Activated CD4-positive, alpha-beta T cell treated with anti-CD3 and anti-CD28 coated beads, Interleukin-2, amount 10 ng/mL, durations not matched to agents 24 days and 14 days (primary cell): ENCODE results near the gene MRPL20. TPM values are rescaled to one million over a fixed set of nuclear protein-coding genes. Genes with fewer than 3 reads are reported as not detected.

Source experiments
- DNase-seq: peaks from one replicate; pipeline ENCODE4 v3.0.0; 2022
- H3K27ac Mint-ChIP-seq: one replicate; pipeline ENCODE4 v1.8.0; 2022; ENCODE audit warnings: mild to moderate bottlenecking, mixed read lengths
- H3K27me3 Mint-ChIP-seq: one replicate; pipeline ENCODE4 v1.8.0; 2022; ENCODE audit warnings: mixed read lengths
- H3K36me3 Mint-ChIP-seq: one replicate; pipeline ENCODE4 v1.8.0; 2022; ENCODE audit warnings: low read depth, mild to moderate bottlenecking, mixed read lengths
- H3K4me1 Mint-ChIP-seq: one replicate; pipeline ENCODE4 v1.8.0; 2021; ENCODE audit warnings: mixed read lengths
- H3K4me3 Mint-ChIP-seq: one replicate; pipeline ENCODE4 v1.8.0; 2022; ENCODE audit warnings: mild to moderate bottlenecking, moderate library complexity, mixed read lengths
- H3K9me3 Mint-ChIP-seq: one replicate; pipeline ENCODE4 v1.8.0; 2021; ENCODE audit warnings: mixed read lengths
- intact Hi-C: fragments of 100-400 bp; cut with micrococcal nuclease; formaldehyde crosslinking; loops from one replicate; pipeline ENCODE4 v1.15.1; 2023
- total RNA-seq: library from RNA; stranded (reverse); gene quantifications from 2 replicates; pipeline ENCODE4 v1.2.3, GENCODE V29; 2022

MRPL20 gene
- total RNA-seq, 1 donor from 2014 or later, result 194 TPM

- peaks cover 68% of the 10 kb centered on the region for H3K36me3 Mint-ChIP-seq
- H3K27ac Mint-ChIP-seq, result peak overlapping the region; percentile 90
- H3K9me3 Mint-ChIP-seq, result no peaks in the 10 kb centered on the region
- intact Hi-C loops, result loop anchor here (1.0 to 5.0 kb wide), 5 partner anchors 7 to 215 kb away; partner anchors contain the start of genes AURKAIP1, DVL1, MIB2 and MRPL20
- no peaks in the 10 kb centered on the region for H3K27me3 Mint-ChIP-seq
- no peak for DNase-seq
- peaks cover 42% of the 10 kb centered on the region for H3K4me1 Mint-ChIP-seq
- H3K4me3 Mint-ChIP-seq, result peak overlapping the region; percentile 92
Measured at GRCh38 chr1:1399872-1400575, 7.1 kb downstream of the MRPL20 start.

GRCh38 chr1:1399187-1399871, 7.8 kb downstream of the MRPL20 start, which contains the start of gene CCNL2:
Gene CCNL2, minus strand, starts transcription at chr1:1399335. Its CDS starts 29 bp downstream, at chr1:1399306.
- intact Hi-C loops, result loop anchor here (1.0 to 5.0 kb wide), 5 partner anchors 8 to 216 kb away; partner anchors contain the start of genes AURKAIP1, DVL1, MIB2 and MRPL20
- Mint-ChIP-seq H3K27me3 (no peaks in the 10 kb centered on the region), H3K9me3 (no peaks in the 10 kb centered on the region), H3K4me3 (peak within 1 kb of the TSS; percentile 92), H3K36me3 (peaks cover 68% of the 10 kb centered on the region), H3K4me1 (peaks cover 42% of the 10 kb centered on the region), H3K27ac (peak within 1 kb of the TSS; percentile 90)
- DNase-seq, result peak; percentile 100

GRCh38 chr1:1398677-1399186, 8.4 kb downstream of the MRPL20 start:
- intact Hi-C loops, result loop anchor here (1.0 to 5.0 kb wide), 5 partner anchors 9 to 217 kb away; partner anchors contain the start of genes AURKAIP1, DVL1, MIB2 and MRPL20
- Mint-ChIP-seq H3K36me3 (peaks cover 69% of the 10 kb centered on the region), H3K27me3 (no peaks in the 10 kb centered on the region), H3K4me3 (peak overlapping the region; percentile 92), H3K4me1 (peaks cover 41% of the 10 kb centered on the region), H3K27ac (peak overlapping the region; percentile 85), H3K9me3 (no peaks in the 10 kb centered on the region)
- no peak for DNase-seq

GRCh38 chr1:1397839-1398523, 9.1 kb downstream of the MRPL20 start:
- Mint-ChIP-seq H3K4me3 (peak overlapping the region; percentile 92), H3K27ac (peak overlapping the region; percentile 85), H3K9me3 (no peaks in the 10 kb centered on the region), H3K36me3 (peaks cover 71% of the 10 kb centered on the region), H3K4me1 (peaks cover 36% of the 10 kb centered on the region), H3K27me3 (no peaks in the 10 kb centered on the region)
- no peak for DNase-seq
- intact Hi-C loops, result loop anchor here (2.0 to 5.0 kb wide), 2 partner anchors 34 to 49 kb away; partner anchors contain the start of gene DVL1

GRCh38 chr1:1395166-1395565, 11.9 kb downstream of the MRPL20 start:
- H3K4me3 Mint-ChIP-seq, result no peak overlapping the region
- H3K4me1 Mint-ChIP-seq, result peaks cover 19% of the 10 kb centered on the region
- no peak for DNase-seq
- no peaks in the 10 kb centered on the region for H3K27me3 Mint-ChIP-seq
- H3K36me3 Mint-ChIP-seq, result peaks cover 72% of the 10 kb centered on the region
- no peaks in the 10 kb centered on the region for H3K9me3 Mint-ChIP-seq
- H3K27ac Mint-ChIP-seq, result no peak overlapping the region
- intact Hi-C loops, result loop anchor here (5.0 kb wide), 1 partner anchor 37 kb away; no protein-coding TSS in a partner anchor

- Mint-ChIP-seq H3K4me1 (peaks cover 17% of the 10 kb centered on the region), H3K36me3 (peaks cover 74% of the 10 kb centered on the region), H3K27me3 (no peaks in the 10 kb centered on the region), H3K4me3 (no peak overlapping the region), H3K27ac (no peak overlapping the region), H3K9me3 (no peaks in the 10 kb centered on the region)
- intact Hi-C loops, result no loop called here
- no peak for DNase-seq
Measured at GRCh38 chr1:1394116-1394515, 13.0 kb downstream of the MRPL20 start.

GRCh38 chr1:1393428-1393827, 13.7 kb downstream of the MRPL20 start:
- intact Hi-C loops, result no loop called here
- H3K9me3 Mint-ChIP-seq, result no peaks in the 10 kb centered on the region
- H3K27me3 Mint-ChIP-seq, result no peaks in the 10 kb centered on the region
- no peak for DNase-seq
- peaks cover 17% of the 10 kb centered on the region for H3K4me1 Mint-ChIP-seq
- H3K27ac Mint-ChIP-seq, result no peak overlapping the region
- no peak overlapping the region for H3K4me3 Mint-ChIP-seq
- H3K36me3 Mint-ChIP-seq, result peaks cover 80% of the 10 kb centered on the region

- H3K9me3 Mint-ChIP-seq, result no peaks in the 10 kb centered on the region
- H3K27ac Mint-ChIP-seq, result no peak overlapping the region
- intact Hi-C loops, result no loop called here
- no peak for DNase-seq
- H3K4me3 Mint-ChIP-seq, result no peak overlapping the region
- H3K4me1 Mint-ChIP-seq, result peaks cover 15% of the 10 kb centered on the region
- peaks cover 81% of the 10 kb centered on the region for H3K36me3 Mint-ChIP-seq
- H3K27me3 Mint-ChIP-seq, result no peaks in the 10 kb centered on the region
Measured at GRCh38 chr1:1393014-1393413, 14.1 kb downstream of the MRPL20 start.

- Mint-ChIP-seq H3K27ac (no peak overlapping the region), H3K9me3 (no peaks in the 10 kb centered on the region), H3K4me3 (no peak overlapping the region), H3K27me3 (no peaks in the 10 kb centered on the region), H3K4me1 (peaks cover 8% of the 10 kb centered on the region), H3K36me3 (peaks cover 86% of the 10 kb centered on the region)
- intact Hi-C loops, result no loop called here
- no peak for DNase-seq
Measured at GRCh38 chr1:1391225-1391624, 15.9 kb downstream of the MRPL20 start.

GRCh38 chr1:1390675-1391074, 16.4 kb downstream of the MRPL20 start:
- DNase-seq, result no peak
- intact Hi-C loops, result no loop called here
- H3K27me3 Mint-ChIP-seq, result no peaks in the 10 kb centered on the region
- H3K9me3 Mint-ChIP-seq, result no peaks in the 10 kb centered on the region
- peaks cover 6% of the 10 kb centered on the region for H3K4me1 Mint-ChIP-seq
- peaks cover 91% of the 10 kb centered on the region for H3K36me3 Mint-ChIP-seq
- no peak overlapping the region for H3K27ac Mint-ChIP-seq
- H3K4me3 Mint-ChIP-seq, result no peak overlapping the region

- no peak overlapping the region for H3K4me3 Mint-ChIP-seq
- peaks cover 2% of the 10 kb centered on the region for H3K4me1 Mint-ChIP-seq
- no peaks in the 10 kb centered on the region for H3K27me3 Mint-ChIP-seq
- no peak overlapping the region for H3K27ac Mint-ChIP-seq
- peaks cover 67% of the 10 kb centered on the region for H3K36me3 Mint-ChIP-seq
- H3K9me3 Mint-ChIP-seq, result no peaks in the 10 kb centered on the region
- no peak for DNase-seq
- intact Hi-C loops, result no loop called here
Measured at GRCh38 chr1:1388078-1388472, 19.0 kb downstream of the MRPL20 start.

GRCh38 chr1:1387098-1388077, 19.7 kb downstream of the MRPL20 start:
- Mint-ChIP-seq H3K9me3 (no peaks in the 10 kb centered on the region), H3K27me3 (no peaks in the 10 kb centered on the region), H3K4me1 (peaks cover 1% of the 10 kb centered on the region), H3K27ac (no peak overlapping the region), H3K4me3 (no peak overlapping the region), H3K36me3 (peaks cover 60% of the 10 kb centered on the region)
- DNase-seq, result no peak
- intact Hi-C loops, result no loop called here

GRCh38 chr1:1385931-1386330, 21.2 kb downstream of the MRPL20 start:
- H3K4me3 Mint-ChIP-seq, result no peak overlapping the region
- no peak overlapping the region for H3K27ac Mint-ChIP-seq
- no peak for DNase-seq
- no peaks in the 10 kb centered on the region for H3K27me3 Mint-ChIP-seq
- no peaks in the 10 kb centered on the region for H3K9me3 Mint-ChIP-seq
- no peaks in the 10 kb centered on the region for H3K4me1 Mint-ChIP-seq
- peaks cover 49% of the 10 kb centered on the region for H3K36me3 Mint-ChIP-seq
- intact Hi-C loops, result no loop called here
